OCI-LY7 (cell line): Measurements from ENCODE around the gene LRRC46. TPM values are rescaled to one million over a fixed set of nuclear protein-coding genes. Genes with fewer than 3 reads are reported as not detected.
A peak's percentile ranks its signal among the peaks of the same experiment; 100 is the strongest.

Experiments used
- BruUV-seq: library from RNA; stranded (reverse); fragments of 400-500 nt; replicated peaks from 2 replicates; lab custom pipeline; 2021; lab: Mats Ljungman, UMichigan
- CTCF ChIA-PET: fragments of 300-600 bp; sonication (Branson Sonifier 250); formaldehyde crosslinking; loops from one replicate; lab custom pipeline; 2022; ENCODE audit warnings: antibody characterized with exemption; ENCODE audit not compliant: unreplicated experiment; lab: Charles Lee
- POLR2A ChIA-PET: fragments of 300-600 bp; sonication (Branson Sonifier 250); formaldehyde crosslinking; loops from one replicate; lab custom pipeline; 2022; ENCODE audit warnings: antibody characterized with exemption; lab: Charles Lee
- DNase-seq: peaks from one replicate; pipeline ENCODE4 v3.0.0-alpha.2; 2015; ENCODE audit warnings: low spot score
- H2AFZ ChIP-seq: fragments of 200-600 bp; sonication (generic), shearing (Covaris generic); 2 replicates; pipeline ENCODE4 v1.6.1; 2014; ENCODE audit warnings: mild to moderate bottlenecking, antibody characterized with exemption, low read length, moderate library complexity
- H3K27ac ChIP-seq: fragments of 200-600 bp; sonication (generic); 2 replicates; pipeline ENCODE4 v1.5.1; 2014; ENCODE audit warnings: mixed run types, low read depth, mild to moderate bottlenecking, moderate library complexity, low read length, inconsistent platforms; ENCODE audit not compliant: poor library complexity, severe bottlenecking
- H3K36me3 ChIP-seq: fragments of 200-600 bp; sonication (generic); 2 replicates; pipeline ENCODE4 v1.6.1; 2014; ENCODE audit warnings: mild to moderate bottlenecking, antibody characterized with exemption, low read length, moderate library complexity, mixed read lengths; ENCODE audit not compliant: insufficient read depth
- H3K4me1 ChIP-seq: fragments of 200-600 bp; sonication (generic); 2 replicates; pipeline ENCODE4 v1.5.1; 2014; ENCODE audit warnings: mild to moderate bottlenecking, low read length; ENCODE audit not compliant: insufficient read depth, poor library complexity, severe bottlenecking
- H3K4me2 ChIP-seq: fragments of 200-600 bp; sonication (generic); 2 replicates; pipeline ENCODE4 v1.6.1; 2014; ENCODE audit warnings: mild to moderate bottlenecking, low read length
- H3K4me3 ChIP-seq: fragments of 200-600 bp; sonication (generic); 2 replicates; pipeline ENCODE4 v1.5.1; 2014; ENCODE audit warnings: mild to moderate bottlenecking, low read depth, low read length; ENCODE audit not compliant: poor library complexity, severe bottlenecking
- H3K79me2 ChIP-seq: fragments of 200-600 bp; sonication (generic); 2 replicates; pipeline ENCODE4 v1.6.1; 2016; ENCODE audit warnings: low read depth, mild to moderate bottlenecking, low read length, moderate library complexity, mixed read lengths; ENCODE audit not compliant: insufficient read depth
- H3K9me2 ChIP-seq: fragments of 200-600 bp; sonication (generic); 2 replicates; pipeline ENCODE4 v1.6.1; 2016; ENCODE audit warnings: mild to moderate bottlenecking, low read length, mixed read lengths; ENCODE audit not compliant: insufficient read depth
- H3K9me3 ChIP-seq: fragments of 200-600 bp; sonication (generic); 2 replicates; pipeline ENCODE4 v1.6.1; 2014; ENCODE audit warnings: mild to moderate bottlenecking, mixed run types, low read length, mixed read lengths
- H4K20me1 ChIP-seq: fragments of 200-600 bp; sonication (generic); 2 replicates; pipeline ENCODE4 v1.6.1; 2014; ENCODE audit warnings: mild to moderate bottlenecking, antibody characterized with exemption, low read length, moderate library complexity, mixed read lengths; ENCODE audit not compliant: insufficient read depth
- CTCF ChIP-seq: fragments of 200-600 bp; sonication (generic); conservative IDR thresholded peaks from 2 replicates; pipeline ENCODE4 v1.5.1; 2014; ENCODE audit warnings: mild to moderate bottlenecking, antibody characterized with exemption, low read length, moderate library complexity, mixed read lengths
- EZH2phosphoT487 ChIP-seq: fragments of 200-600 bp; sonication (generic); IDR thresholded peaks from 2 replicates; pipeline ENCODE4 v1.6.1; 2018; ENCODE audit warnings: low read depth, borderline replicate concordance, mild to moderate bottlenecking, mixed run types, antibody characterized with exemption, low read length, moderate library complexity, mixed read lengths
- intact Hi-C: fragments of 100-400 bp; cut with micrococcal nuclease; formaldehyde crosslinking; loops from one replicate; pipeline ENCODE4 v1.10.0; 2022; ENCODE audit not compliant: unreplicated experiment
- total RNA-seq, 2 experiments: library from RNA; depleted of rRNA in 1 of 2; stranded (reverse); fragments of >200 nt in 1 of 2; shearing (Covaris generic) in 1 of 2; gene quantifications; 2 replicates each; pipeline ENCODE4 v1.2.3, GENCODE V29; 2014 to 2022

The LRRC46 gene
- total RNA-seq, 2 experiments from 2014 or later, result 0.85 to 1.2 TPM

GRCh38 chr17:47840742-47841487 is 9.4 kb downstream of the LRRC46 start, which contains the start of gene SCRN2:
TSS of gene SCRN2 (minus strand) at chr17:47841273. CDS start at chr17:47840843, 430 bp downstream.
- BruUV-seq, result TSS peak; percentile 78
- Histone ChIP-seq H3K9me3 (no peaks in the 10 kb centered on the region), H3K27ac (no peak within 1 kb of the TSS), H3K4me1 (peaks cover 37% of the 10 kb centered on the region), H3K4me3 (peak within 1 kb of the TSS; percentile 78), H2AFZ (peak within 1 kb of the TSS; percentile 90), H3K9me2 (no peaks in the 10 kb centered on the region), H4K20me1 (no peaks in the 10 kb centered on the region), H3K36me3 (no peaks in the 10 kb centered on the region), H3K4me2 (peak within 1 kb of the TSS; percentile 90), H3K79me2 (no peaks in the 10 kb centered on the region)
- DNase-seq, result peak; percentile 88
- POLR2A ChIA-PET, result interaction anchor here (0.6 to 2.0 kb wide), 5 partner anchors 10 to 54 kb away, joined by 3 to 13 read pairs (median 4); partner anchors contain the start of genes LRRC46, MRPL10, OSBPL7 and SP2
- CTCF ChIA-PET, result interaction anchor here (0.6 to 1.4 kb wide), 5 partner anchors 49 to 106 kb away, joined by 3 to 6 read pairs (median 5); no protein-coding TSS in a partner anchor
- TF ChIP-seq CTCF (peak; percentile 88), EZH2phosphoT487 (no peak)
- intact Hi-C loops, result loop anchor here (1.0 to 5.0 kb wide), 2 partner anchors 49 to 131 kb away; partner anchors contain the start of gene CDK5RAP3

DNA sequence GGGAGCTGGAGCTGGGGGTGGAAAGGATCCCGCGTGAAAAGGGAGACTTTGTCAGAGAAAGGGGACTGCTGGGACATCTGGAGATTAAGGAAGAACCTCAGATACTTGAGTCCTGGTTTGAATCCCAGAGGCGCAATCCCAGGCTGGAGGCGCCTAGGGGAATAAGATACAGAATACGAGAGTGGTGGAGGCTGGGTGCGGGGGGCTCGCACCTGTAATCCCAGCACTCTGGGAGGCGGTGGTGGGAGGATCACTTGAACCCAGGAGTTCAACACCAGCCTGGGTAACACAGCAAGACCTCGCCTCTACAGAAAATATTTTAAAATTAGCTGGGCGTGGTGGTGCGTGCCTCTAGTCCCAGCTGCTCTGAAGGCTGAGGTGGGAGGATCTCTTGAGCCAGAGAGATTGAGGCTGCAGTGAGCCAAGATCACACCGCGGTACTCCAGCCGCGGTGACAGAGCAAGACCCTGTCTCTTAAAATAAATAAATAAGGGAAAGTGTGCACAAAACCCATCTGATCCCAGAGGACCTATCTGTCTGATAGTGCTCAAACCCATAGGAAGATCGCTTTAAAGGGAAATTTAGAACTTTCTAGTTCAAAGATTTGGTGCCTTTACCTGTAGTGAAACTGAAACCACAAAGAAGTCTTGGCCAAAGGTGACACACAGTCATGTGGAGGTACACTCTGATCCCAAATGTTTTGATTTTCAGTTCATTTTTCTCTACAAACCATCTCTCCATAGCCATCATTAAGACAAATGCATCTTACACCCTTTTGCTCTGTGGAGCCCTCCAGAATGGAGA is 10.2 kb downstream of the LRRC46 start:
- CTCF ChIA-PET, result interaction anchor here (0.8 to 1.4 kb wide), 4 partner anchors 48 to 105 kb away, joined by 3 to 6 read pairs (median 4); partner anchors contain the start of gene SP2

More for the DNA sequence above, 10.2 kb downstream of the LRRC46 start:
- H2AFZ ChIP-seq, result peak overlapping the region; percentile 90
- peak overlapping the region; percentile 90 for H3K4me2 ChIP-seq
- H3K9me3 ChIP-seq, result no peaks in the 10 kb centered on the region
- POLR2A ChIA-PET, result interaction anchor here (1.1 to 2.0 kb wide), 4 partner anchors 11 to 53 kb away, joined by 3 to 13 read pairs (median 6); partner anchors contain the start of genes LRRC46, MRPL10, OSBPL7 and SP2
- no peaks in the 10 kb centered on the region for H3K79me2 ChIP-seq
- TF ChIP-seq EZH2phosphoT487 (no peak), CTCF (peak; percentile 31)
- intact Hi-C loops, result loop anchor here (1.0 to 5.0 kb wide), 2 partner anchors 49 to 131 kb away; partner anchors contain the start of gene CDK5RAP3
- DNase-seq, result no peak
- peak overlapping the region; percentile 78 for H3K4me3 ChIP-seq
- no peak overlapping the region for H3K27ac ChIP-seq
- BruUV-seq, result no TSS peak
- no peaks in the 10 kb centered on the region for H3K9me2 ChIP-seq
- no peaks in the 10 kb centered on the region for H4K20me1 ChIP-seq
- peaks cover 37% of the 10 kb centered on the region for H3K4me1 ChIP-seq
- no peaks in the 10 kb centered on the region for H3K36me3 ChIP-seq
